ENCODE data around the gene SOX9. TPM values are rescaled to one million over a fixed set of nuclear protein-coding genes. Genes with fewer than 3 reads are reported as not detected.

Gene SOX9
- total RNA-seq, 1 experiment from 2014 or later: 1.3 TPM

DNA sequence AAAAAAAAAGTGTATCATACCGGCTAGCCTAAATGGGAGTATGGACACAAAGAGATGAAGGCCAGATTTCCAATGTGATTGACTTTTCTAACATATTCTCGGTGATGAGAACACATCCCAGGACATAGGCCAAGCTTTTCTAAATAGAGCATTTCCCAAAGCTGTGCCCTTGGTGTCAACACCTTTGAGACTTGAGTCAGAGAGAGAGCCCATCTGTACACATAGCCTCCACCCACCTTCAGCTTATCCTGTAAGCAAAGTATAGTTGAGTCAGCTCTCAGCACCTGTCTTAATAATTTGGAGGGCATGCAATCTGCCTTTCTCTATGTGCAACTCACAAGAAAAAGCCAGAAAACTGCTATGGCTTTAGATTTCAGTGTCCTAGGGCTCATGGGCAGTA, 42.7 kb downstream of the SOX9 start:
- H2BK20ac ChIP-seq (ENCODE audit: low read depth, low read length, poor library complexity, severe bottlenecking): no peak overlapping the region
- H4K20me1 ChIP-seq (ENCODE audit: control insufficient read depth, insufficient read depth, insufficient read length): no peaks in the 10 kb centered on the region
- no peak for DNase-seq
- no peak overlapping the region for H4K5ac ChIP-seq (ENCODE audit: insufficient read length, low read depth, low read length)
- H3K27ac ChIP-seq (ENCODE audit: insufficient read length, low read depth, low read length): no peak overlapping the region
- no peaks in the 10 kb centered on the region for H3K23me2 ChIP-seq (ENCODE audit: insufficient read length, low read depth, low read length, poor library complexity, severe bottlenecking)
- H3K14ac ChIP-seq (ENCODE audit: insufficient read depth, low read length): no peak overlapping the region
- no CpG with 5 or more reads among the region's 2 CpGs for WGBS (ENCODE audit: extremely low coverage, insufficient read length, low lambda C conversion rate)
- no peak overlapping the region for H2AFZ ChIP-seq (ENCODE audit: low read length)
- no peaks in the 10 kb centered on the region for H3K9me3 ChIP-seq (ENCODE audit: control insufficient read depth, low read depth, low read length)
- H2AK5ac ChIP-seq (ENCODE audit: insufficient read length, low read length): no peak overlapping the region
- Mint-ChIP-seq H3K27me3 (ENCODE audit: low read depth) (peaks cover 4% of the 10 kb centered on the region), H3K9me3 (no peaks in the 10 kb centered on the region; a peak in 1 of 5 replicates), H3K4me1 (peaks cover 30% of the 10 kb centered on the region in 2 experiments), H3K27ac (no peak overlapping the region), H3K4me3 (no peak overlapping the region), H3K36me3 (ENCODE audit: insufficient read depth in 1 of 3, low read depth in 3 of 3) (peaks cover 0 to 8% (median 1%) of the 10 kb centered on the region in 3 experiments; a peak in 3 of 7 replicates)
- H2BK5ac ChIP-seq (ENCODE audit: insufficient read length, low read length): no peak overlapping the region
- TF ChIP-seq, protein P1, sequence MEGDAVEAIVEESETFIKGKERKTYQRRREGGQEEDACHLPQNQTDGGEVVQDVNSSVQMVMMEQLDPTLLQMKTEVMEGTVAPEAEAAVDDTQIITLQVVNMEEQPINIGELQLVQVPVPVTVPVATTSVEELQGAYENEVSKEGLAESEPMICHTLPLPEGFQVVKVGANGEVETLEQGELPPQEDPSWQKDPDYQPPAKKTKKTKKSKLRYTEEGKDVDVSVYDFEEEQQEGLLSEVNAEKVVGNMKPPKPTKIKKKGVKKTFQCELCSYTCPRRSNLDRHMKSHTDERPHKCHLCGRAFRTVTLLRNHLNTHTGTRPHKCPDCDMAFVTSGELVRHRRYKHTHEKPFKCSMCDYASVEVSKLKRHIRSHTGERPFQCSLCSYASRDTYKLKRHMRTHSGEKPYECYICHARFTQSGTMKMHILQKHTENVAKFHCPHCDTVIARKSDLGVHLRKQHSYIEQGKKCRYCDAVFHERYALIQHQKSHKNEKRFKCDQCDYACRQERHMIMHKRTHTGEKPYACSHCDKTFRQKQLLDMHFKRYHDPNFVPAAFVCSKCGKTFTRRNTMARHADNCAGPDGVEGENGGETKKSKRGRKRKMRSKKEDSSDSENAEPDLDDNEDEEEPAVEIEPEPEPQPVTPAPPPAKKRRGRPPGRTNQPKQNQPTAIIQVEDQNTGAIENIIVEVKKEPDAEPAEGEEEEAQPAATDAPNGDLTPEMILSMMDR (conservative IDR thresholded peaks at IDR 0.05): no peak
- no peak overlapping the region for H3T11ph ChIP-seq (ENCODE audit: low read length)
- no peaks in the 10 kb centered on the region for H3K27me3 ChIP-seq (ENCODE audit: insufficient read depth, low read length)
- H3K79me1 ChIP-seq (ENCODE audit: insufficient read depth, low read depth, low read length, poor library complexity, severe bottlenecking): no peaks in the 10 kb centered on the region
- no peak overlapping the region for H4K8ac ChIP-seq (replicated peaks; ENCODE audit: insufficient read length, low read depth, low read length)
- peaks cover 16% of the 10 kb centered on the region; the same call in 1 of the 2 replicates for H3K4me1 ChIP-seq (ENCODE audit: insufficient read depth, low read length)
- H3K56ac ChIP-seq (ENCODE audit: insufficient read length, low read depth, low read length): no peak overlapping the region
- H2BK120ac ChIP-seq (ENCODE audit: low read depth, low read length, poor library complexity, severe bottlenecking): no peak overlapping the region
- H3K4ac ChIP-seq (ENCODE audit: low read depth, low read length): no peak overlapping the region
- H3K23ac ChIP-seq (ENCODE audit: insufficient read length, low read depth, low read length): no peak overlapping the region
- no peak overlapping the region for H2BK12ac ChIP-seq (ENCODE audit: insufficient read length, low read depth, low read length)
- H3K18ac ChIP-seq (ENCODE audit: insufficient read length, low read depth, low read length): no peak overlapping the region
- H3K9ac ChIP-seq (ENCODE audit: extremely low read depth, insufficient read length, low read length): no peak overlapping the region
- H3K79me2 ChIP-seq (ENCODE audit: insufficient read depth, low read length): no peaks in the 10 kb centered on the region
- no peak overlapping the region for H2BK15ac ChIP-seq (ENCODE audit: low read depth, low read length)
- no peak overlapping the region for H3K4me2 ChIP-seq (ENCODE audit: insufficient read depth, insufficient read length, low read length)
- H4K91ac ChIP-seq (ENCODE audit: insufficient read length, low read depth, low read length): no peak overlapping the region
